H1 (cell line): ENCODE data around the gene OBSCN. TPM values are rescaled to one million over a fixed set of nuclear protein-coding genes. Genes with fewer than 3 reads are reported as not detected.

Source experiments
- CTCF ChIA-PET: fragments of 300-600 bp; sonication (Branson Sonifier 250); formaldehyde crosslinking; loops from one replicate; lab custom pipeline; 2021; ENCODE audit not compliant: partially characterized antibody; lab: Charles Lee
- POLR2A ChIA-PET: fragments of 300-600 bp; sonication (Branson Sonifier 250); formaldehyde crosslinking; loops from one replicate; lab custom pipeline; 2021; ENCODE audit warnings: inconsistent platforms; ENCODE audit not compliant: partially characterized antibody; lab: Charles Lee
- DNase-seq, 2 experiments: peaks; one replicate each; pipeline versions ENCODE4 v3.0.0 to v3.0.0-alpha.2; 2010 to 2022; ENCODE audit warnings: low spot score in 2 of 2, low read depth in 1 of 2, mixed read lengths in 1 of 2
- FAIRE-seq: peaks from 2 replicates; lab custom pipeline; 2011; peaks lifted over from hg19 to GRCh38; lab: Jason Lieb, UNC
- H2AFZ ChIP-seq: 2 replicates; pipeline ENCODE4 v1.8.1; 2012; ENCODE audit warnings: low read length, inconsistent platforms
- H2AK5ac ChIP-seq: 2 replicates; pipeline ENCODE4 v1.6.1; 2013; ENCODE audit warnings: low read depth, low read length
- H2BK120ac ChIP-seq: replicated peaks from 2 replicates; pipeline ENCODE3; 2013; ENCODE audit warnings: low read depth, low read length, inconsistent platforms
- H2BK12ac ChIP-seq: 2 replicates; pipeline ENCODE4 v1.6.1; 2013; ENCODE audit warnings: low read depth, low read length
- H2BK15ac ChIP-seq: 2 replicates; pipeline ENCODE4 v1.6.1; 2013; ENCODE audit warnings: low read length
- H2BK20ac ChIP-seq: 2 replicates; pipeline ENCODE4 v1.6.1; 2013; ENCODE audit warnings: low read length
- H2BK5ac ChIP-seq: 2 replicates; pipeline ENCODE4 v1.6.1; 2013; ENCODE audit warnings: low read depth, low read length
- H3K14ac ChIP-seq: 2 replicates; pipeline ENCODE4 v1.6.1; 2013; ENCODE audit warnings: inconsistent platforms; ENCODE audit not compliant: insufficient read length
- H3K18ac ChIP-seq: 2 replicates; pipeline ENCODE4 v1.6.1; 2013; ENCODE audit warnings: low read length; ENCODE audit errors: extremely low read depth
- H3K23ac ChIP-seq: 2 replicates; pipeline ENCODE4 v1.6.1; 2013; ENCODE audit warnings: inconsistent platforms; ENCODE audit not compliant: insufficient read length
- H3K23me2 ChIP-seq: 2 replicates; pipeline ENCODE4 v1.6.1; 2013; ENCODE audit warnings: low read depth, low read length
- H3K27ac ChIP-seq: 2 replicates; pipeline ENCODE4 v1.6.1; 2011; ENCODE audit warnings: low read depth, low read length, inconsistent platforms
- H3K27me3 ChIP-seq, 4 experiments: replicated peaks in 1 of 4; 1 replicate in 1 of 4; 2 replicates in 3 of 4; pipeline versions ENCODE4 v1.6.1 to v1.8.1; 2011 to 2013; ENCODE audit warnings: low read length in 3 of 4, mild to moderate bottlenecking in 3 of 4, inconsistent platforms in 2 of 4, mixed read lengths in 2 of 4, moderate library complexity in 1 of 4; ENCODE audit not compliant: control insufficient read depth in 3 of 4, insufficient read depth in 3 of 4; ENCODE audit errors: extremely low read depth in 1 of 4
- H3K36me3 ChIP-seq, 4 experiments: 2 replicates each; pipeline versions ENCODE4 v1.6.1 to v1.8.1; 2011 to 2013; ENCODE audit warnings: mild to moderate bottlenecking in 4 of 4, low read length in 3 of 4, moderate library complexity in 2 of 4, control low read depth in 1 of 4, inconsistent platforms in 1 of 4; ENCODE audit not compliant: insufficient read depth in 4 of 4, control insufficient read depth in 2 of 4
- H3K4ac ChIP-seq: replicated peaks from 2 replicates; pipeline ENCODE3; 2013; ENCODE audit warnings: low read length, low read depth, mixed read lengths, inconsistent platforms; ENCODE audit not compliant: insufficient read length
- H3K4me1 ChIP-seq, 4 experiments: replicated peaks in 1 of 4; 1 replicate in 1 of 4; 2 replicates in 3 of 4; pipeline versions ENCODE4 v1.6.1 to v1.8.1; 2011 to 2013; ENCODE audit warnings: low read length in 3 of 4, inconsistent platforms in 2 of 4, mixed read lengths in 1 of 4; ENCODE audit not compliant: insufficient read depth in 4 of 4, control insufficient read depth in 3 of 4
- H3K4me2 ChIP-seq, 2 experiments: 2 replicates each; pipeline versions ENCODE4 v1.6.1 to v1.8.1; 2011 to 2013; ENCODE audit warnings: low read depth in 2 of 2, low read length in 2 of 2, control low read depth in 1 of 2, inconsistent platforms in 1 of 2, mild to moderate bottlenecking in 1 of 2; ENCODE audit not compliant: insufficient read depth in 1 of 2
- H3K4me3 ChIP-seq, 4 experiments: fragments of 200-600, 300-600 bp in 1 of 4; sonication (generic), shearing (Covaris generic), sonication (Bioruptor Twin) in 1 of 4; 2 replicates each; pipeline versions ENCODE4 v1.5.1 to v1.8.1; 2011 to 2016; ENCODE audit warnings: low read length in 4 of 4, low read depth in 3 of 4, control low read depth in 2 of 4, inconsistent platforms in 2 of 4, mild to moderate bottlenecking in 2 of 4, mixed read lengths in 1 of 4, moderate library complexity in 1 of 4; ENCODE audit not compliant: insufficient read depth in 2 of 4; ENCODE audit errors: extremely low read depth in 1 of 4
- H3K56ac ChIP-seq: replicated peaks from 2 replicates; pipeline ENCODE3; 2013; ENCODE audit warnings: low read depth, mild to moderate bottlenecking, mixed read lengths, low read length, inconsistent platforms; ENCODE audit not compliant: insufficient read length
- H3K79me1 ChIP-seq: 2 replicates; pipeline ENCODE4 v1.6.1; 2013; ENCODE audit warnings: low read depth, low read length, control low read depth
- H3K79me2 ChIP-seq, 2 experiments: 2 replicates each; pipeline versions ENCODE4 v1.6.1 to v1.8.1; 2012 to 2013; ENCODE audit warnings: low read length in 2 of 2, mild to moderate bottlenecking in 2 of 2, inconsistent platforms in 1 of 2; ENCODE audit not compliant: insufficient read depth in 2 of 2, control insufficient read depth in 1 of 2
- H3K9ac ChIP-seq, 4 experiments: replicated peaks in 1 of 4; 1 replicate in 1 of 4; 2 replicates in 3 of 4; pipeline versions ENCODE4 v1.6.1 to v1.8.1; 2011 to 2013; ENCODE audit warnings: low read depth in 3 of 4, low read length in 3 of 4, control low read depth in 2 of 4, mild to moderate bottlenecking in 2 of 4, moderate library complexity in 2 of 4, inconsistent platforms in 1 of 4; ENCODE audit errors: extremely low read depth in 1 of 4
- H3K9me3 ChIP-seq, 2 experiments: 2 replicates each; pipeline versions ENCODE4 v1.6.1 to v1.8.1; 2012 to 2013; ENCODE audit warnings: mild to moderate bottlenecking in 2 of 2, moderate library complexity in 2 of 2, control low read depth in 1 of 2, inconsistent platforms in 1 of 2, low read depth in 1 of 2, low read length in 1 of 2, mixed read lengths in 1 of 2; ENCODE audit not compliant: insufficient read depth in 2 of 2
- H4K20me1 ChIP-seq, 2 experiments: replicated peaks in 1 of 2; 2 replicates each; pipeline versions ENCODE3 to v1.8.1; 2011 to 2013; ENCODE audit warnings: inconsistent platforms in 2 of 2, low read length in 2 of 2, mild to moderate bottlenecking in 1 of 2; ENCODE audit not compliant: insufficient read depth in 2 of 2, control insufficient read depth in 1 of 2
- H4K5ac ChIP-seq: 2 replicates; pipeline ENCODE4 v1.6.1; 2013; ENCODE audit warnings: low read length, low read depth, mixed read lengths, inconsistent platforms; ENCODE audit not compliant: insufficient read length
- H4K8ac ChIP-seq: 2 replicates; pipeline ENCODE4 v1.8.0; 2013; ENCODE audit warnings: mild to moderate bottlenecking, moderate library complexity, low read length, inconsistent platforms; ENCODE audit not compliant: insufficient read depth; ENCODE audit errors: extremely low read depth
- H4K91ac ChIP-seq: replicated peaks from 2 replicates; pipeline ENCODE3; 2013; ENCODE audit warnings: low read length, mixed read lengths, inconsistent platforms; ENCODE audit not compliant: insufficient read length
- CTCF ChIP-seq, 3 experiments: IDR thresholded peaks; 1 replicate in 2 of 3; 2 replicates in 1 of 3; pipeline versions ENCODE4 v1.5.1 to v1.6.1; 2011; ENCODE audit warnings: low read length in 3 of 3, mild to moderate bottlenecking in 3 of 3, inconsistent platforms in 2 of 3, low read depth in 1 of 3, moderate library complexity in 1 of 3; ENCODE audit not compliant: insufficient read depth in 1 of 3; ENCODE audit errors: control extremely low read depth in 1 of 3
- JUN ChIP-seq: IDR thresholded peaks from 2 replicates; pipeline ENCODE4 v1.6.1; 2011; ENCODE audit warnings: low read depth, mild to moderate bottlenecking, improper control_type of control experiment, low read length
- KDM5A ChIP-seq: fragments of 200-600 bp; IDR thresholded peaks from 2 replicates; pipeline ENCODE4 v1.7.1; 2012; ENCODE audit warnings: mild to moderate bottlenecking, low read length, inconsistent platforms, mixed read lengths
- NRF1 ChIP-seq: IDR thresholded peaks from 2 replicates; pipeline ENCODE4 v1.6.1; 2011; ENCODE audit warnings: mild to moderate bottlenecking, low read depth, low read length, improper control_type of control experiment
- PHF8 ChIP-seq: fragments of 200-600 bp; sonication (generic); conservative IDR thresholded peaks from 2 replicates; pipeline ENCODE4 v1.7.1; 2012; ENCODE audit warnings: low read depth, mild to moderate bottlenecking, inconsistent platforms, low read length, moderate library complexity
- RAD21 ChIP-seq, 2 experiments: IDR thresholded peaks in 1 of 2; conservative IDR thresholded peaks in 1 of 2; 2 replicates each; pipeline ENCODE4 v1.6.1; 2011; ENCODE audit warnings: low read depth in 2 of 2, low read length in 2 of 2, improper control_type of control experiment in 1 of 2, inconsistent platforms in 1 of 2, mild to moderate bottlenecking in 1 of 2, moderate library complexity in 1 of 2
- TBP ChIP-seq: IDR thresholded peaks from 2 replicates; pipeline ENCODE4 v1.6.1; 2011; ENCODE audit warnings: low read depth, low read length, improper control_type of control experiment
- WGBS, 2 experiments: shearing (Covaris generic) in 1 of 2; methylation state at CpG; one replicate each; pipeline versions ENCODE4 v1.1.6 to v1.1.7; 2013 to 2015; ENCODE audit warnings: low lambda C conversion rate in 2 of 2, mixed read lengths in 2 of 2, inconsistent platforms in 1 of 2, low coverage in 1 of 2, missing lambda C conversion rate in 1 of 2; ENCODE audit not compliant: insufficient replicate concordance in 2 of 2, insufficient coverage in 1 of 2, insufficient read length in 1 of 2; ENCODE audit errors: extremely low coverage in 1 of 2, missing lambda C conversion rate in 1 of 2; 5-methylcytosine and 5-hydroxymethylcytosine counted together
- polyA plus RNA-seq, 7 experiments: library from polyadenylated mRNA; depleted of rRNA in 3 of 7; stranded (reverse) in 5 of 7; unstranded in 2 of 7; fragments of >200 nt in 5 of 7; fragments of 200-250 nt in 2 of 7; gene quantifications; 1 replicate in 5 of 7; 2 replicates in 1 of 7; 4 replicates in 1 of 7; pipeline versions ENCODE4 v1.2.1 to v1.2.3, GENCODE V29; 2011 to 2013; ENCODE audit warnings: missing spikeins in 2 of 7, mixed read lengths in 2 of 7
- total RNA-seq: library from RNA; stranded (reverse); fragmentation: NEBNext Ultra II Directional; extraction: Animal tissue kit (Norgen Biotek cat#: 25700); gene quantifications from 2 replicates; pipeline ENCODE4 v1.2.1, GENCODE V29; 2021

OBSCN gene
- total and polyA plus RNA-seq, 2 of the 8 experiments (the other 6 are each of a cell fraction or from before 2014, with no cell fraction given) = 7.5 to 28.4 TPM

GRCh38 chr1:228410015-228410414, 202.2 kb downstream of the OBSCN start:
- no peak overlapping the region for H3K18ac ChIP-seq
- peaks cover 18% of the 10 kb centered on the region; the same call in 1 of the 2 replicates for H3K23me2 ChIP-seq
- no peak overlapping the region for H2AK5ac ChIP-seq
- H3K79me2 ChIP-seq = peaks cover 8 to 12% of the 10 kb centered on the region in 2 experiments; a peak in 3 of 4 replicates
- CTCF ChIA-PET = interaction anchor here (0.9 to 1.4 kb wide), 3 partner anchors 49 to 91 kb away, joined by 3 to 4 read pairs (median 3); no protein-coding TSS in a partner anchor
- no peaks in the 10 kb centered on the region for H3K36me3 ChIP-seq
- no peak overlapping the region for H4K8ac ChIP-seq
- H3K27me3 ChIP-seq = peaks cover 0 to 18% (median 10%) of the 10 kb centered on the region in 4 experiments; a peak in 6 of 7 replicates
- H3K56ac ChIP-seq = no peak overlapping the region
- H3K4ac ChIP-seq = no peak overlapping the region
- H3K79me1 ChIP-seq = peaks cover 7% of the 10 kb centered on the region; the same call in 1 of the 2 replicates
- no peak overlapping the region for H4K91ac ChIP-seq
- no peak overlapping the region for H2AFZ ChIP-seq
- POLR2A ChIA-PET = interaction anchor here (1.0 to 1.4 kb wide), 4 partner anchors 18 to 48 kb away, joined by 3 to 6 read pairs (median 4); a partner anchor contains a TSS
- H3K9ac ChIP-seq = no peak overlapping the region
- H3K14ac ChIP-seq = no peak overlapping the region
- H3K23ac ChIP-seq = no peak overlapping the region
- no peak for FAIRE-seq
- no peak overlapping the region for H3K27ac ChIP-seq
- no peak overlapping the region for H4K5ac ChIP-seq
- H2BK5ac ChIP-seq = no peak overlapping the region
- no peak overlapping the region for H2BK12ac ChIP-seq
- DNase-seq = no peak
- H2BK120ac ChIP-seq = no peak overlapping the region
- no peak overlapping the region for H3K4me2 ChIP-seq
- H2BK15ac ChIP-seq = no peak overlapping the region
- peaks cover 3 to 10% (median 8%) of the 10 kb centered on the region in 4 experiments for H3K4me1 ChIP-seq
- H3K9me3 ChIP-seq = no peaks in the 10 kb centered on the region
- 81% methylated on average over 7 of the region's 8 CpGs; no CpG with 5 or more reads in 1 of the 2 experiments for WGBS, 2 experiments
- H3K4me3 ChIP-seq = no peak overlapping the region
- H4K20me1 ChIP-seq = peaks cover 17 to 21% of the 10 kb centered on the region in 2 experiments
- H2BK20ac ChIP-seq = no peak overlapping the region
- no peak for TF ChIP-seq KDM5A
- no peak for TF ChIP-seq JUN
- no peak for TF ChIP-seq CTCF (IDR thresholded peaks at IDR 0.05; ENCODE audit: control extremely low read depth in 1 of 3, insufficient read depth in 1 of 3, low read depth in 1 of 3, low read length in 3 of 3)
- no peak for TF ChIP-seq TBP
- TF ChIP-seq NRF1 = no peak
- TF ChIP-seq PHF8 = no peak
- TF ChIP-seq RAD21 (IDR thresholded peaks at IDR 0.05 in 1 of 2, conservative IDR thresholded peaks at IDR 0.05 in 1 of 2; ENCODE audit: low read depth in 2 of 2, low read length in 2 of 2) = no peak
